HG02943 (cell line): Measurements from ENCODE around the gene PBX2.
"Not testable (repeated sequence)": the region's sequence is repeated elsewhere in the genome, so short reads cannot be mapped to it uniquely, and the experiment has no call there.

Experiments used
- ATAC-seq: cut with Tn5 transposase; IDR thresholded peaks from one replicate; pipeline ENCODE4 v1.9.1; 2021; ENCODE audit warnings: mild to moderate bottlenecking, low read depth, moderate library complexity; ENCODE audit not compliant: unreplicated experiment

The PBX2 gene

DNA sequence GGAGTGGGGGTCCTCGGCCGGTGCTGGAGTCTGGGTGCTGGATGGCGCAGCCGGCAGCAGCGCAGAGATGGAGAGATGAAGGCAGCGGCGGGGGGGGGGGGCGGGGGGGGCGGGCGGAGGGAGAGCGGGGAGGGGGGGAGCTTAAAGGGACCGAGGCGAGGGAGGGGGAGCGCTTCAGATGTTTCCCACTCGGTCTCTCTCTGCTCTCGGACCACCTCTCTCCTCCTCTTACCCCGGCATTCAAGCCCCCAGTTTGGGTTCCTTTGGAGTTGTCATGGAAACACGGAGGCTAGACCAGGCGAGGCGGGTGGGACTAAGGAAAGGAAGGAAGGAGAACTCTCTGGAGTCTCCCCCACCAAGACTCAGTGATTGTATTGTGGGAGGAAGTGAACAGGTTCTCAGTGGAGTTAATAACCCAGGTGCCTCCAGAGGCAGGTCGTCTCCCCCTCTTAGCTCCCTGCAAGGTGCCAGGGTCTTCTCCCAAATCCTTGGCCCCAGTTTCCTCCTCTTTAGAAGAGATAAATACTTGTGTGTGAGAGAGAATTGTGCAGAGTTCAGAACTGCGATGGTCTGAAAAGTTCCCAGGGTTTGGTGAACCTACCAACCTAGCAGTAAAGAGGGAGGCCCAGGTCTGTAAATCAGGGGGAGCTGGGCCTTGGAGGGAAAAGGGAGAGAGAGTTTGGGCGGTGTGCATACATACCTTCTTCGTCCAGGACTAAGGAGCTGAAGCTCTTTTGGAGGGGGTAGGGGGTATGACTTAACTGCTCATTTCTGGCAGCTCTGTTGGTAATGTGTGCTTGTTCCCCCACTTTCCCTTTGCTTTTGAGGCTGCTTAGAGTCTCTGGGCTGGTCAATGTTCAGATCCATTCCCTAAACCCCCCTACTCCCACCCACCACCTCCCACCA is 37.9 kb downstream of the PBX2 start, which contains the start of gene PRRT1:
PRRT1 (minus strand) TSS at position 77 of the 906 bp plus-strand sequence. CDS start 112 bp downstream, outside the sequence.
- ATAC-seq = no peak

DNA sequence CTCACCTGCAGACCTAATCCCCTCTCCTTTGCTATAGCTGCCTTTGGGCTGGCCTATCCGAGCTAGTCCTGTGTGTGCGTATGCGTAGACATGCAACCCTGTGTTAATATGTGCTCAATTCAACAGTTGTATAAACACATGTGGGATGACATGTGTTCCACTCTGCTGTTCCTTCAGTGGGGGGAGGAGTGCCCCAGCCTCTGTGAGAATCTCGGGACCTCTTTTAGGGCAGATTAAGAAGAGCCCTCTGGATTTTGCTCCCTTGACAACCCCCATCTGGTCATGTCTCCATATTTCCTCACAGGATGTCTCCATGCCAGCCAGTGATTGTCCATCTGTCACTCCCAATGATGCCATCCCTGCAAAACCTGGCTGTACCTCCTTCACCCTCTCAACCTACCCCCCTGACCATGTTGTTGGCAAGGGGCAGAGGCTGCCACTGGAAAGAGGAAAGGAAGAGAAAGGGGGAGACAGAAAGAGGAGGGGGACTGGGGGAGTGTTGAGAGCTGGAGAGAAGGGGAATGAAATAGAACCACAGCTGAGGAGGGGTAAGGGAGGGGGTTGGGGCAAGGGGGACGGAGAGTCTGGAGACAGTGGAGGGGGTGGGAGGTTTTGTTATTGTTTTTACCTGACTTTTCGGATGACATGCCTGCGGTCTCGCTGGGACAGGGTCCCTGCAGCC is 38.7 kb downstream of the PBX2 start:
- no peak for ATAC-seq

DNA sequence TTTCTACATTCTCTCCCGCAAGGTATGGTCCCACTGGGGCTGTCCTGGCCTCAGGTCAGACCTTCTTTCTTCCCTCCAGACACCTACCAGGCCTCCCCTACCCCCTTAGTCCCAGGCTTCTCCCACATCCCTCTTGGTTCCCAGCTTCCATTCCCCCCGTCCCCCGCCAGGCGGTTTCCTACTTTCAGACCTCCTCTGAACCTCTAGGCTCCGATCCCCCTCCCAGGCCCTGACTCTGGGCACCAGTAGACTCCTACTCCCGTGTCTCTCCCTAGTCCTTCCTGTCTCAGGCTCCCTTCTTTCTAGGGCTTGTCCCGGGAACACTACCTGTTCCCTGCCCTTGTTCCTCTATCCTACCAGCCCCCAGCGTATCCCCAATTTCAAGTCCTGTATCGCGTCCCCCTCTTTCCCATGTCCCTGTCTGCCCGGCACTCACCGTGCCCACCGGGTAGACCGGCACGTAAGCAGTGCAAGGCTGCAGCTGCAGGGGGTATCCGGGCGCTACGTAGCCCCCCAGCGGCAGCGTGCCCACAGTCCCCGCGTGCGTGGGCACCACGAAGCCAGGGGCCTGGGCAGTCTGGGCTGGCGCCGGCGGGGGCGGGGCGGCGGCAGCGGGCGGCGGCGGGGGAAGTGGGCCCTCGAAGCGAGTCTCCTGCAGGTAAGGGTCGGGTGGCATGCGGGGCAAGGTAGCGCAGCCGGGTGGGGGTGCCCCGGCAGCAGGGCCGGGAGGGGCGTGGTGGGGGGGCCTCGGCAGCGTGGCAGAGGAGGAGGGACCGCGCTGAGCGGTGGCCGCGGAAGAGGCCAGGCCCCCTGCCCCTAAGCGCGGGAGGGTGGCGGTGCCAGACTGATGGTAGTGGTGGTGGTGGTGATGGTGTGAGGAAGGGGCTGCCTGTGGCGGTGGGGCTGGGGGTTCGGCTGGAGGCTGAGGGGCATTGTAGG is 39.8 kb downstream of the PBX2 start:
- ATAC-seq = no peak

DNA sequence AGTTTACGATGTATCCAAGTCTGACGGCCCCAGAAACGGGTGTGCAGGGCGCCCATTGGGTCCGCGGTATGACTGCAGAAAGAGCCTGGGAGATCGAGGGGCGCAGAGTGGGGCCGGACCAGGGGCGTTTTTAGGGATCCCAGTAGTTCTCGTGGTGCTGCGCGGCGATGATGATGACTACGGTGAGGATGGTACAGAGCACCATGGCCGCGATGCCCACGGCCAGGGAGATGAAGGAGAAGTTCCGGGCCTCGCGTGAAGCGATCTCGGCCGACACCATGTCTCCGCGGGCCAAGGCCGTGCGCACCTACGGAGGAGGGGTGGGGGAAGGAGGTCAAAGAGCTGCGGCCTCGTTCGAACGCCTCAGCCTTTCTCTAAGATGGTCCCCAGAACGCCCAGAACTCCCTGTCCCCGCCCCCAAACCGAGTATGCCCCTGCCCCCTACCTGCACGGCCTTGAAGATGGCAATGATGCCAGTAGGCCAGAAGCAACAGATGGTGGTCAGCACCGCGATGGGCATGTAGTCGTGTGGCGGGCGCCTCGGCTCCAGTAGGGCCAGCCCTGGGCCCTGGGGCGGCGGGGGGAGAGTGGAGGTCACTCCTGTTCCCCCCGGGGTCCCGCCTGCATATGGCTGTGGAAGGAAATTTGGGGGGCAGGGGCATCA is 40.8 kb downstream of the PBX2 start:
- ATAC-seq = no peak

DNA sequence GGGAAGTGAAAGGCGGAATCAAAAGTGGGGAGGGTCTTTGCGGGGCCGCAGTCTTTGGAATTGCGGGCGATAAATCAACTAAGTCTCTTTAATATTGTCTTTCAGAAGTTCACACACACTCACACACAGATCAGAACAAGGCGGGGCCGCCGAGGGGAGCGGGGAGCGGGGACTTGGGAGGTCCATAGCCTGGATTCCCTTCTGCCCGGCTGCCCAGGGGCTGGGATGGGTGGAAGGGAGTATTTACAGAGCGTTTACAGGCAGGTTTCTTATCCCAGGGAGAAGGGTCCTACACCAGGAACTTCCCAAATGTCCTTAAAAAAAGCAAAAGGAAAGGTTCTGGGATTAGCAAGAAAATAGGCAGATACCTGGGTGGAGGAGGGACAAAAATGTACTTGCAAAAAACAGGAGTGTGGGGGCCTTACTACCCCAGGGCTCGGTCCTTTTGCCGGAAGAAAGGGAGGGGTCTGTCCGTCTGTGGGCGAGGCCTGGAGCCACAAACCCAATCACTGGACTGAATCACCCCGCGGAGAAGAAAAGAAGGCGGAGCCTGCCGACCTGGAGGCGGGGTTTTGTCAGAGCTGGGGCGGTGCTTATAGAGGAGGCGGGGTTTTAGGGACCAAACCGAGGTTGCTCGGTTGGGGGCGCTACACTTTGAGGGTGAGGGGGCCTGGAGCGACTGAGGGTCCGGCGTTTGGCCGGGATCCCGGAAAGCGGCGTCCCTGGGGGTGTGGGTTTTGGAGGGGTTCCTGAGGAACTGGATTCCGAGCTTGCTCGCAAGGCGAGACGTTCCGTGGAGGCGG is 41.5 kb downstream of the PBX2 start:
- no peak for ATAC-seq

DNA sequence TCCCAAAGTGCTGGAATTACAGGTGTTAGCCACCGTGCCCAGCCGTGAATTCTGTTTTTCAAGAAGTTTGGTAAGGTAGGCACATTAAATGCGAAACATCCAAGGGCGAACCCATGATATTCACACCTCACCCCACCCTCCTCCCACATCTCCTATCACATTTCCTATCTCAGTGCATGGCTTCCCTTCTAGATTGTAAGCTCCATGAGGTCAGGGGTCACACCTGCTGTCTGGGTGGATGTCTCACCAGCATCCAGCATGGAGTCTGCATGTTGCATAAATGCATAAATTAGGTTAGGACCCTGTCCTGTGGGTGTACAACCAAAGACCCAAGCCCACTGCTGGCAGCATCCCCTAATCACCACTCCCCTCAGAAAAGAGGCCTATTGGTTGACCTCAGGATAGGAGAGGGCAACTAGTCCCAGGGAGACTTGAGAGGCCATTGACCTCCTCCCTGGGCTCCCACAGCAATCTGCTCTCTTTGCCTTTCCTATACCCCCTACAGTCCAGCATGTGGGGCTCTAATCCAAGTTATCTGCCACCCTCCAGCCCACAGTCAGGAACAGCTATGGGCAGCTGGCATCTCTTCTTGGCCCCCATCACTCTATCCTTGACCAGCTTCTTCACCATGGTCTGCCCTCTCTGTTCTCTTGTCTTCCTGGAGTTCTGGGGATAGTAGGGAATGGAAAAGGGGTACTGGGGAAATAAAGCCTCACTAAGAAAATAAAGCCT is 42.4 kb downstream of the PBX2 start:
- no peak for ATAC-seq

DNA sequence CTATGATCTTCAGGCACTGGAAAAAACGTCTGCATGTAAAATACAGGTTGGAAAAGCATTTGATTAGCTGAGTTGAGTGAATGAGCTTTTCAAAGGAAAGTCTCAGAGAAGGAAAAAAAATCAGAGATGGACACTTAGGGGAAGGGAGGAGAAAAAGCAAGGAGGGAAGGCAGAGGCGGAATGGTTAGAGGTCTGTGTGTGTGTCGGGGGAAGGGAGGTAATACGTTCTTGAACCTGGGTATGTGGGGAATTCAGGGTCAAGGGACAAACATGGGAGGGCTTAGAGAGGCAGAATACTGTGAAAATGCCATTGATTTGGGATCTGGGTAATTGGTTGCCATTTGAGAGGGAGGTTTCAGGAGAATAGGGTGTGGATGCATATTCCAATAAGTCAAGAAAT is 43.3 kb downstream of the PBX2 start:
- ATAC-seq = no peak

DNA sequence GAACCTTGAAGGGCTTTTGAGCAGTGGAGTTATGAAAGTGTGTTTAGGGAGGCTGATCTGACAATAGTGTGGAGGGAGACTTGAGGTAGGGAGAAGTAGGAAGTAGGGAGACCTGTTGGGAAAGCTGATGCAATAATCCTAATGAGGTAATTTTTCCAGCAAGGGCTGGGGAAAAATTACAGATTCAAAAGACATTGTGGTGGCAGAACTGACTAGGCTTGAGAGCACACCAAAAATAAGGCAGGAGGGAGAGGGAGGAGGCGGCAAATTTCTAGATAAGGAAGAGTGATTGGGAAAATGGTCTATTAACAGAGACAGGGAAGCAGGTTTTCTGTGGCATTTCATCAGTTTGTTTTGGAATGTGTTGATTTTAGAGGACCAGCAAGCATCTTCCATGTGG is 43.7 kb downstream of the PBX2 start:
- ATAC-seq = no peak

DNA sequence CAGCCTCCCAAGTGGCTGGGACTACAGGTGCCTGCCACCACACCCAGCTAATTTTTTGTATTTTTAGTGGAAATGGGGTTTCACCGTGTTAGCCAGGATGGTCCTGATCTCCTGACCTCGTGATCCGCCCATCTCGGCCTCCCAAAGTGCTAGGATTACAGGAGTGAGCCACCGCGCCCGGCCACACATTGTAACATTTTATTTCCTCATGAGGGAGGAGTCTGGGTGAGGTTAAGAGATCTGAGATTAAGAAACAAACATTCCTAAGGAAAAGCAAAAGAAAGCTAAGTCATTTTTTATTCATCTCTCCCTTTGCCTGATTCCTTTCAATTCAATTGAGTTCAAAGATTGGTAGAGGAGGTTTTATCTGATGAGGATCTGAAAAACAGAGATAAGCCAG is 45.8 kb downstream of the PBX2 start:
- not testable (repeated sequence) for ATAC-seq

DNA sequence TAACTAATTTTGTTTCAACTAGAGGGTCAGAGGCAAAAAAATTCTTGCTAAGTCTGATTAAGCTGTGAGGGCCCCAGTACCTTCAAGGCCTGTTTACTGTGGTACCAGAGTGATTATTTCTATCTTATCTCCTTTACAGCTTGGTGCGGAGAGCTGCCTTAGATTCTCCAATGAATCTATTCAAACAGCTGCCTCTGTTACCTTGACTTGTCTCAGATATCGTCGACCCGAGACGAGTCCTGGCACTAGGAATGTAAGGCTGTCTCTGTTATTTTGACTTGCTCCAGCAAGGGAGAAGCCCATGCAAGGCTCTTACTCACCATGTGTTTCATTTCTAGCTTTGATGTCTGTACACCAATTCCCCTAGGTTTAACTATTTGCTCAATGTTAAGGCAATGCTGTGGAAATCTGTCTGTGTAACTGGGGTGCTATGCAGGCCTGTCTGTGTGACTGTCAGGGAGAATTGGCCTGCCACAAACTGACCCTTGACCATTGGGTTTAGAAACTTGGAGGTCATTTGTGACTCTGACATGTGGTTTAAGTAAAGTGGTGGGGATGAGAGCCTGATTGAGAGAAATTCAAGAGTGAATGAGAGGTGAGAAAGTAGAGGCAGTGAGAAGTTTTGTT is 49.5 kb downstream of the PBX2 start:
- ATAC-seq = no peak

DNA sequence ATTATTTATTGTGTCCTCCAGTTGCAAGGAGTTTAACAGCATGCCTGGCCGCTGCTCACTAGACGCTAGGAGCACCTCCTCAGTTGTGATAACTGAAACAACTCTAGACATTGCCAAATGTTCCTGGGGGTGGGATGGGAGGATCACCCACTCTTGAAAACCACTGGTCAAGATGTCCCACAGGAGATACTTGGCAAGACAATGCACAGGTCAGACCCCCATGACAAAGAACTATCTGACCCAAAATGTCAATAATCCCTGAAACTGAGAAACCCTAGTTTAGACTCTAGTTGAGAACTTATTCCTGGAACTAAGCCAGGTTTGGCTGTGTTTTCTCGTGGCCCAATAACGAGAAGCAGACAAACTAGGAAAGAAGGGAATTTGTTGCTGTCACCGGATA is 50.4 kb downstream of the PBX2 start:
- ATAC-seq = no peak

DNA sequence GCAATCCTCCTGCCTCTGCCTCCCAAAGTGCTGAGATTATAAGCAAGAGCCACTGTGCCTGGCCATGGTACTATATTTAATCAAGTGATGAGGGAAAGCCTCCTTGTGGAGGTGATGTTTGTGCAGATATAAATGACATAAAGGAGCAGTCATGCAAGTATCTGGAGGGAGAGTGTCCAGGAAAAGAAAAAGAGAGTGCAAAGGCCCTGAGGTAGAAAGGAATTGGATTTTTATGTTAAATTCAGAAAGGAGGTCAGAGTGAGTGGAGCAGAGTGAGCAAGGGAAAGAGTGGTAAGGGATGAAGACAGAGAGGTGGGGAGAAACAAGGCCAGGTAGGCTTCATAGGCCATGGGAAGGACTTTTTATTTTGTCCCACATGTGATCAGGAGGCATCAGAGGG is 52.5 kb downstream of the PBX2 start:
- ATAC-seq = no peak
